GM18507 (cell line): ENCODE measurements around the gene ADAM15.

ENCODE experiments used
- DNase-seq: peaks from one replicate; pipeline ENCODE4 v3.0.0; 2011; ENCODE audit warnings: low read depth; ENCODE audit not compliant: insufficient read length; ENCODE audit errors: extremely low spot score
- FAIRE-seq: peaks from 2 replicates; lab custom pipeline; 2011; peaks lifted over from hg19 to GRCh38; lab: Jason Lieb, UNC

Gene ADAM15

DNA sequence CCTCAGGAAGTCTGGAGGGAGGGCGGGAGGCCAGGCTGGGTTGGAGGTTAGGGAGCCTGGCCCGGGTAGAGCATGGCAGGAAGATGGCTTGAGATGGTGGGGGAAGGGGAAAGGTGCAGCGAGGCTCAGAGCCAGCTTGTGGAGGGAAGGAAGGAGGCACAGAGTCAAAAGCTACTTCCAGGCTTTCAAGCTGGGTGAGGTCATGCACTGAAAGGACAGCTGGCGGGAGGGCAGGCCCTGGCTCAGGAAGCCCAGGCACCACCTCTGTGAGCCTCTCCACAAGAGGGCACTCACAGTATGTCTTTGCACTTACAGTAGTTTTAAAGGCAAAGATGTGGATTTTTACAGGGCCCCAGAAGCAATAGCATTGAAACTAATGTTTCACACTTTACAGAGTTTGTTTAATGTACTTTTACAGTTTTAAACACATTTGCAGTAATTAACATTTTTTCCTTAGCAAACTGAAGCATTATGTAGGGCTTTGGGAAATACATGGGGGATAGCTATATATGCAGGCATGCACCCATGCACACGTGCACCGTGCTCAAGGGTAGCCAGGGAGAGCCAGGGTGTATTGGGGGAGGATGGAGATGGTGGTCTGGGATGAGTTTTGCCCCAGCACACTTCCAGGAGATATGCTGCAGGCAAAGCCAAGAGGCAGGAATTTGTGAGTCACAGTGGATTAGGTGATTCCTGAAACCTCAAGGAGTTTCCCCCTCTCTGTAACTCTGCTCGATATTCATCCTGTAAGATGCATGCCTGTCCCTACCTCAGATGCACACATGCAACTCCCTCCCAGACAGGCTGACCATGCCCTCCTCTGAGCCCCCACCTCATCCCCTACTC, 6.1 kb upstream of the ADAM15 start:
- DNase-seq (peak; percentile 50), FAIRE-seq (peak; percentile 85)

DNA sequence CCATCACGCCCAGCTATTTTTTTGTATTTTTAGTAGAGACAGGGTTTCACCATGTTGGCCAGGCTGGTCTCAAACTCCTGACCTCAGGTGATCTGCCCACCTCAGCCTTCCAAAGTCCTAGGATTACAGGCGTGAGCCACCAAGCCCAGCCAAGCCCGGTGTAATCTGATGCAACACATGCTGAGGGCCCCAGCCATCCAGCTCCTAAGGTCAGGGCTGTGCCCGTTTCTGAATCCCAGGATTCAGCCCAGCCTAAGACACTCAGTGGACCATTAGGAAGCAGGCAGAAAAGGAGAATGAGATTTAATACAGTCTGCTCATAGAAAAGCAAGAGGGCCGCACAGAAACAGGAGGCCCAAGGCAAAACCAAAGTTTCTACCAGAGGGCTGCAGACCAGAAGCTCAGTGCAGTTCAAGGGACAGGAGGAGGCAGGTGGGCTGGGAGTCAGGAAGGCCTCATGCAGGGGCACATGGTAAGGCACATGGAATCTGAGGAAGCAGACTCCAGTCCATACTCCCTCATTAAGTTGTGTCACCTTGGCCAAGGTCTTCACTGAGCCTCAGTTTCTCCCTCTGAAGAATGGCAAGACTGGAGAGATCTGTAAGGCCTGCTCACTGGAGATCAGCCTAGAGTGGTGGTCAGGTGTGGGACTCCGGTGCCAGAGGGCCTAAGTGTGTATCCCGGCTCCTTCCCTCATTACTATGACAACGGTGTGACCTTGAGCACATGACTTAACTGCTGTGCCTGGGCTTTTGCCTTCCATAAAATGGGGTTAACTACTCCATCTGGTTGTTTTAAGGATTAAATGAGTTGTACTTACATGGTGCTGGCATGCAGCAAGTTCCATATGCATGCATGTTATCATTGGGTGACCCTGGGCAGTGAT, 2.4 kb upstream of the ADAM15 start:
- DNase-seq (no peak), FAIRE-seq (no peak)

DNA sequence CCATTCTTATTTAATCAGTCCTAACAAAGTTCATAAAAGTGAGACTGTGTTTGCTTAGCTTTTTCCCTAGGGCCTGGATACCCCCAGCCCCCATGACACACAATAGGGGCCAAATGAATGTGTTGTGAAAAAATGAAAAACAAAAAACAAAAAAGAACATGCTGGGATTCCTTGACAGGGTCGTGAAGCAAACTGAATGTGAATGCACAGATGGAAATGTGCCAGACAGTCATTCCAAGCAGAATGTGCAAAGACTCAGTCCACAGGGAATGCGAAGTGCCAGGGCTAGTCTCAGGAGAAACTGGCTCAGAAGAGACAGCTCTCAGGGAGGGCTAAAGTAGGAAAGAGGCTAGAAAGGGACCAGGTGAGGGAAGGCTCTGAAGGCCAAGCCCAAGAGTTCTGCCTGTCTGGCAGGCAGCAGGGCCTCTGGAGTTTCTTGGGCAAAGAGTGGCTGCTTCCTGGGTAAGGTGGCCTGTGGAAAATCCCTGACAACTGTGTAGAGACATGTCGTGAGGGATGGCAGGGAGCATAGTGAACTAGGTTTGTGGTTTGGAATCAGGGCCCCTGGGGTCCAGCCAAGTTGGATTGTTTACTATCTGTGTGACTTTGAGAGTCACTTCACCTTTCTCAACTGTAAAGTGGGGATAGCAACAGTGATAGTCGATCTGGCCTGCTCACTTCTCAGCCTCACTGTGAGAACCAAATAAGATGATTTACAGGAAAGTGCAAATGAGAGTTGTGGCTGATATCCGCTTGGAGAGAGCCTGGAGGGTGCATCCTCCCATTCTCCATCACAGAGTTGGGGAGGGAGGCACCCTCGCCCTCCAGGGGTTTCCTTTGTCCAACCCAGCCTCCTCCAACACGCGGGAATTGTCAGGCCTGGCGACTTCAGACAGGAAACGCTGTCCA, 1.2 kb upstream of the ADAM15 start:
- FAIRE-seq (no peak), DNase-seq (no peak)

DNA sequence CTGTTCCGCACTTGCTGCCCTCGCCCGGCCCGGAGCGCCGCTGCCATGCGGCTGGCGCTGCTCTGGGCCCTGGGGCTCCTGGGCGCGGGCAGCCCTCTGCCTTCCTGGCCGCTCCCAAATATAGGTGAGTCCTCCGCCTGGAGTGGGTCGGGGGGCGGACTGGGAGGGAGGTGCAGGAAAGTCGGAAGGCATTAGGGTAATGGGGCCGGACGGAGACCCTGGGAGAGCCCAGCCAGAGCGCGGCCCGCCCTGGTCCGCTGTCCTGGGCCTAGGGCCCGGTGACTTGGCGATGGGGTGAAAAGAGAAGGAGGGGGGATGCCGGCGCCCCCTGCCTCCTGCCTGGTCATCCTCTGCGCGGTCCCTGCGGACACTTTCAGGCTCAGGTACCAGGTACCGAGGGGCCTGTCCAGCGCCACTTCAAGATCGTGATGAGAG, 243 bp downstream of the ADAM15 start:
- FAIRE-seq, result no peak

DNA sequence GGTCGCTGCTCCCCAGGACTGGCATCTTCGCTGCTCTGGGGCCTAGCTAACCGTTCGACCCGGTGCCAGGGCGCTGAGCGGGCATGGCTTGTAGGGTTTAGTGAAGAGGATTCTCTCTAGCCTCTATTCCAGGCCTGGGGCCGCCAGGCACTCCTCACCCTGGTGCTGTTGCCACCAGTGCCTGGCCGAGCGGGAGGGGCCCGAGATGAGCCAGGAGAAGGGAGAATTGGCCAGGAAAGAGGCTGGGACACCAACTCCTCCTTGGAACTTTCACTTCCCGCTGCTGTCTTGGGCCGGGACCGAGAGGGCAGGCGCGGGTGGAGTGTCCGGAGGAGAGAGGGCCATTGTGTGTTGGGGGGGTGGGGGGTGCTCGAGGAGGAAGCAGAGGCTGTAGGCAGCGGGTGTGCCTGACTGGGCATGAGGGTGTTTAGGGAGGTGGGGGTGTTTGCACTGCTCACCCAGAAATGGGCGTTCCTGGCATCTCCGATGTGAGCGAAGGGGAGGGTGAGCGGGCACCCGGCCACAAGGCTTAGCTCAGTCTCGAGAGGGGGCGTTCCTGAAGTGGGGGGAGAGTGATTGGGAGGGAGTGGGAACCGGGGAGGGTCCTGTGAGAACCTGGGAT, 772 bp downstream of the ADAM15 start:
- DNase-seq, result no peak
- FAIRE-seq, result no peak

More for the DNA sequence above, 243 bp downstream of the ADAM15 start:
- DNase-seq, result no peak

DNA sequence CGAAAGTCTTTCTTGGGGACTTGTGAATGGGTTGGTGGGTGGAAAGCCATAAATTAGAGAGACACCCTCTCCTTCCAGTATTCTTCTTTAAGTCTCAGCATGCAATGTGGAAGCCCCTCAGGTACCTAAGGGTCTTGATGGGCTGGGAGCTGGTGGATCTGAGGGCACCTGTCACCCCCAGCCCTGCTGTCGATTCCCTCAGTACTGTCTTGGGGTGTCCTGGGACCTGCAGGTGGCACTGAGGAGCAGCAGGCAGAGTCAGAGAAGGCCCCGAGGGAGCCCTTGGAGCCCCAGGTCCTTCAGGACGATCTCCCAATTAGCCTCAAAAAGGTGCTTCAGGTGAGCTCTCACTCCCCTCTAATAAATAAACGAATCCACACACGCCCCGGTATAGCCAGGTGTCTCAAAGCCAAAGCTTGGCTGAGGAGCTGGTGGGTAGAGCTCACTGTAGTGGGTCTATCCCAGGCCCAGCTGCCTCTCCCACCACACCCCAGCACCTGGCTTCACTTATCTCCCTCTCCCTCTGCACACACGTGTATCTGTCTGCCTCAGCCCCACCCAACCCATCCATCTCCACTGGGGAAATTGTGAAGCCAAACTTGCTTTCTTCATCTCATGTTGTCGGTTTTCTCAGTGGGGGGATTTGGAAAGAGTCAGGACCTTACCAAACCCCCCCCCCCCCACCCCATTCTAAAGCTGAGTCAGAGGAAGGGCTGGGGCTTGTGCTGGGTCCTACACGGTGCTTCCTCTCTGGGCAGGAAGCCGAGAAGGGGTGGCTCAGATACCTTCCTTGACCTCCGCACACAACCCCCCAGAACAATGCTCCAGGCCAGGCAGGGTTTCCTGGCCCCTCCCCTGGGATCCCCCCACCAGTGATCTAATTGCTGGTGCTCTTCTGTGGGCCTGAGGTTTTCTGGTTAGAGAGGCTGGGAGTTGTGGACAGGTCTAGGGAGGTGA, 1.6 kb downstream of the ADAM15 start:
- FAIRE-seq (peak; percentile 29), DNase-seq (no peak)

DNA sequence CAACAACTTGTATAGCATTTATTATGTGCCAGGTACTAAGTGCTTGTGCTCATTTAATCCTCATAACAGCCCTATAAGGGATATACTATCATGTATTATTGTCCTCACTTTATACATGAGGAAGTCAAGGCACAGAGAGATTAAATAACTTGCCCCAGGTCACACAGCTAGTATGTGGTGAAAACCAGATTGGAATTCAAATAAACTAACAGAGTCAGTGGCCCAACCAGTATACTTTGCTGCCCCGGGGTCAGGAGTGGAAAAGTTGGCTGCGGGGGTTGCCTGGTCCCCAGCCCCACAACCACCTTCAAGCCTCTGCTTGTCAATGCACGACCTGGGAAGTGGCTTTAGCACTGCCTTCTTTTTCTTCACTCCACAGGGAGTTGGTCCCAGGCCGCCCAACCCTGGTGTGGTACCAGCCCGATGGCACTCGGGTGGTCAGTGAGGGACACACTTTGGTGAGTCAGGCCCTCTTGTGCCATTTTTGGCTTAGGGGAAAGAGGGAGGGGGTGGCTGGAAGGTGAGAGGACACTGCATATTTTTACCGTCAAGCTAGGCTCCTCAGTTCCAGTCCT, 2.5 kb downstream of the ADAM15 start:
- DNase-seq (no peak), FAIRE-seq (no peak)

DNA sequence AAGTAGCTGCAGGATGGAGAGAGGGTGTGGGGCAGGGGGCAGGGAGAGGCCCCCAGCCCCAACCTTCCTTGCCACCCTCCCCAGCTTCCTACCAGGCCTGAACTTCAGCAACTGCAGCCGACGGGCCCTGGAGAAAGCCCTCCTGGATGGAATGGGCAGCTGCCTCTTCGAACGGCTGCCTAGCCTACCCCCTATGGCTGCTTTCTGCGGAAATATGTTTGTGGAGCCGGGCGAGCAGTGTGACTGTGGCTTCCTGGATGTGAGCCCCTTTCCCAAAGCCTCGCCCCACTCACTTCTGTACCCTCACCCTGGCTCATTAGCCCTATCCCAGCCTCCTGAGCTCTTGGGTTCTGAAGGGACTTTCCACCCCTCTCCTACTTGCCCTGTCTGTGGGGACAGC, 6.0 kb downstream of the ADAM15 start:
- DNase-seq (no peak), FAIRE-seq (no peak)

DNA sequence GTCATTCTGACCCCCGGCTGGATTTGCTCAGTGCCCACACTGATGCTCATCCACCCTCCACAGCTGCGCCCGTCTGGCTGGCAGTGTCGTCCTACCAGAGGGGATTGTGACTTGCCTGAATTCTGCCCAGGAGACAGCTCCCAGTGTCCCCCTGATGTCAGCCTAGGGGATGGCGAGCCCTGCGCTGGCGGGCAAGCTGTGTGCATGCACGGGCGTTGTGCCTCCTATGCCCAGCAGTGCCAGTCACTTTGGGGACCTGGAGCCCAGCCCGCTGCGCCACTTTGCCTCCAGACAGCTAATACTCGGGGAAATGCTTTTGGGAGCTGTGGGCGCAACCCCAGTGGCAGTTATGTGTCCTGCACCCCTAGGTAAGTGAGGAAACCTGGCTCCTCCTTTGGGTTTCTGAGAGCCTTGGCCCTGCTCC, 6.7 kb downstream of the ADAM15 start:
- FAIRE-seq, result no peak
- no peak for DNase-seq

DNA sequence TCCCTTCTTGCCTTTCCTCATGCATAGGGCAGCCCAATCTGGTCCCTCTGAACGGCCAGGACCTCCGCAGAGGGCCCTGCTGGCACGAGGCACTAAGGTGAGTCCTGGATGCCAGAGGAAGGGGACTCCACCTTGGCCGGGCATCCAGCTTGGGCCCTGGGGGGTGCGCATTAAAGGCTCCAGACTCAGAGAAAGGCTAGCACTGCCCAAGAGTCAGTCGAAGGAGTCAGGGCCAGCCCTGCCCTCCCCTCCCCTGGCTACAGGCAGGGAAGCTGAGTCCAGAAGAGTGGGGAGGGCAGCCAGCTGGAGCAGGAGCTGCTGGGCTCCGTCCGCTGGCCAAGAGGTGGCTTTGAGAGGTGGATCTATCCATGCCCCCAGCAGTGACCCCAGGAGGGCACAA, 9.6 kb downstream of the ADAM15 start:
- FAIRE-seq, result no peak
- DNase-seq, result no peak

DNA sequence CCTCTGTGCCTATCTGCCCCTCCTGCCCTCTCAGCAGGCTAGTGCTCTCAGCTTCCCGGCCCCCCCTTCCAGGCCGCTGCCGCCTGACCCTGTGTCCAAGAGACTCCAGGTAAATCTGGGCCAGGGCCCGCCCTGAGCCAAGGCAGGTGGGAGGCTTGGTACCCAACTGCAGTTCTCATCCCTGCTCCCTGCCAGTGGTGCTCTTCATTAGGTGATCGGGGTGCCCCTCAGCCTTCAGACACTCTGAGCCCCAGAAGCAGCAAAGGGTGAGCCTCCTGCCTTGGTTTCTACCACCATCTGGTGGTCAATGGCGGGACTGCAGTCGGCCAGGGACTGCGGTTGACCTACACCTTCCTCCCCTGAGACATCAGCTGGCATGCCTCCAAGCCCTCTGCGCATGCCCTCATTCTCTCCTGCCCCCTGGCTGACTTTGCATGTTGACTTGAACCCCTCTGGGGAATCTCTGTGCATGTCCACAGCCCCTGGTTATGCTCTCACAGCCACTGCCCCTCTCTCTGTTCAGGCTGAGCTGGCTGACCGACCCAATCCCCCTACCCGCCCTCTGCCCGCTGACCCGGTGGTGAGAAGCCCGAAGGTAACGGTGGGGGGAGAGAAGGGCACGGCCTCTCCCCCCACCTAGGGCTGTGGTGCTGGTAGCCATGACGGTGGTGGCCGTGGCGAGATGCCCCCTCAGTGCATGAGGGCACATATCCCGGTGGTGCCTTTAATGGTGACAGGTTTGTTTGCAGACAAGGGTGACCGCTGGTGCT, 10.4 kb downstream of the ADAM15 start:
- peak; percentile 100 for FAIRE-seq
- DNase-seq, result peak; percentile 83

DNA sequence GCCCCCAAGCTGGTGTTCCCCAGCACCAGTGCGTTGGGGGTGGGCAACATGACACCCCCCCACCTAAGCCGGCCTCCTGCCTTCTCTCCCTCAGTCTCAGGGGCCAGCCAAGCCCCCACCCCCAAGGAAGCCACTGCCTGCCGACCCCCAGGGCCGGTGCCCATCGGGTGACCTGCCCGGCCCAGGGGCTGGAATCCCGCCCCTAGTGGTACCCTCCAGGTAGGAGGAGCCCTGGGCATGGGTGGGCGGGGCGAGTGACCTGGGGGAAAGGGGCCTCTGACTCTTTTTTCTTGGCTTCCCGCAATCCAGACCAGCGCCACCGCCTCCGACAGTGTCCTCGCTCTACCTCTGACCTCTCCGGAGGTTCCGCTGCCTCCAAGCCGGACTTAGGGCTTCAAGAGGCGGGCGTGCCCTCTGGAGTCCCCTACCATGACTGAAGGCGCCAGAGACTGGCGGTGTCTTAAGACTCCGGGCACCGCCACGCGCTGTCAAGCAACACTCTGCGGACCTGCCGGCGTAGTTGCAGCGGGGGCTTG, 11.1 kb downstream of the ADAM15 start:
- no peak for DNase-seq
- no peak for FAIRE-seq

DNA sequence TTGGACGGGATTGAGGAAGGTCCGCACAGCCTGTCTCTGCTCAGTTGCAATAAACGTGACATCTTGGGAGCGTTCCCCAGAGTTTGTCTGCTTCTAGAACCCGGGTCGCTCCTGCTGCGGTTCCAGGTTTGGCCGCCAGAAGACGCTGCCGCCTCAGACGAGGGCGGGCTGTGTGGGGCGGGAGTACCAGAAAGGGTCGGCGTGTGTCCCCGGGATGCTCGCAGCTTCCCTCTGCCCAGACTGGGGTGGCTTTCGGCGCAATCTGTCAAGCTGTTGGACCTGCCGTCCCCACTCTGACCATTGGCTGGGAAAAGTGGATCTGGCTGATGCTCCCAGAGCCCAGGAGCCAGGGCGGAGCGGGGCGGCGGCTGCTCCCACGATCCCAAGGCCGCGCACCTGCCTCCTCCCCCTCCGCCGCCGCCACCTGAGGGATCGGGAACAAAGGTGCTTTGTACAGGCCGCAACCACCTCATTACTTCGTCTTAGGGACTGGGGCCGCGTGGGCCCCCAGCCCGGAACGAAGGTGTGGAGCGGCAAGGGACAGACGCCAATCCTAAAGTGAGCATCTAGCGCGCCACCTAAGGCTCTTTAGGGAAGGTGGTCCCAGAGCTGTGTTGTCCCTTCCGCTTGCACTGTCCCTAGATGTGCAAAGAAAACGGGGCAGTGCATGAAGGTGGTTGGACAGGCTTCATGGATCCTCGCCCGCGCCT, 11.7 kb downstream of the ADAM15 start:
- DNase-seq, result no peak
- peak; percentile 79 for FAIRE-seq

DNA sequence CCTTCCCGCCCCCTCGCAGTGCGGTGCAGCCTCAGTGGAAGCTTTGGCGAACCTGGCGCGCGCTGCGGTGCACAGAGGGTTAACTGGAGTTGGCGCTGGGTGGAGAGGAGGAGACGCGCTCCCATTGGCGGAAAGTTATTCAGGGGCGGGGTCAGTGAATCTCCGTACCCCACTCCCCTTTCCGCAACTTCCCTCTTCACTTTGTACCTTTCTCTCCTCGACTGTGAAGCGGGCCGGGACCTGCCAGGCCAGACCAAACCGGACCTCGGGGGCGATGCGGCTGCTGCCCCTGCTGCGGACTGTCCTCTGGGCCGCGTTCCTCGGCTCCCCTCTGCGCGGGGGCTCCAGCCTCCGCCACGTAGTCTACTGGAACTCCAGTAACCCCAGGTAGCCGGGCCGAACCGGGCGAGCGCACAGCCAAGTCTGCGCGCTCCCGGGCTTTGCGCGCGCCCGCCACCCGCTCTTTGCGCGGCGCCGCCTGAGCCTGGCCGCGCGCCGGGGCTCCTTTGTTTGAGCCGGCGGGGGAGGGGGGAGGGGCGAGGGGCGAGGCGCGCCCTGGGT, 12.5 kb downstream of the ADAM15 start, which contains the start of gene EFNA4:
EFNA4 (plus strand) TSS at position 191 of the 561 bp plus-strand sequence; CDS start at position 275, 84 bp downstream.
- FAIRE-seq (peak; percentile 98), DNase-seq (peak; percentile 80)

DNA sequence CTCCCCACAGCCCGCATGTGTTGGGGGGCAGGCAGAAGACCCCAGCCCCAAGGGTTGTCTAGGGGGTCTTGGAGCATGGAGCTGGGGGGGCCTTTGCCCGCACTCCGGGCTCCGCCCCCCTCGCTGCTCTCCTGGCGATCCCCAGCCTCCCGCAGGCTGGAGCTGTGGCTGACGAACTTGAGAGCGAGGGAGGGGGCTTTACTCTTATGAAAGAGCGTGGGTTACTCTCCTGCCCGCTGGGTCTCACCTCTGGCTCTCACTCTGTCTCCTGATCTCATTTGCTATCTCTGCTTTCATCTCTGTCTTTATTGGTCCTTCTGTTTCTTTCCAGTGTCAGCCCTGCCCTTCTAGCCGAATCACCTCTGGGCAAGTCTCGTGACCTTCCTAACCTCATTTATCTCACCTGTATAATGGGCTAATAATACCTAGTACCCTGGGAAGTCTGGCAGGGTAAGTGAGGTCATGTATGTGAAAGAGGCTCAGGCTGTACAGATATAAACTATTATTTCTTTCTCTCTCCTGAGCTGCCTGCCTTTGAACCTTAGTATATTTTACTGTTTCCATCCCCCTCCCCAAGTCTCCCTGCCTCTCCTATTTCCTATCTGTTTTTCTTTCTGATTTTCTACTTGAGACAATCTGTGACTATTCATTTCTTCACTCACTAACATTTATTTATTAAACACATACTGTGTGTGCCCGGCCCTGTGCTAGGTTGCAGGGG, 13.2 kb downstream of the ADAM15 start:
- FAIRE-seq (peak; percentile 81), DNase-seq (no peak)
